ENCODE measurements around the gene RDX.
A peak's percentile ranks its signal among the peaks of the same experiment; 100 is the strongest.

Gene RDX

DNA sequence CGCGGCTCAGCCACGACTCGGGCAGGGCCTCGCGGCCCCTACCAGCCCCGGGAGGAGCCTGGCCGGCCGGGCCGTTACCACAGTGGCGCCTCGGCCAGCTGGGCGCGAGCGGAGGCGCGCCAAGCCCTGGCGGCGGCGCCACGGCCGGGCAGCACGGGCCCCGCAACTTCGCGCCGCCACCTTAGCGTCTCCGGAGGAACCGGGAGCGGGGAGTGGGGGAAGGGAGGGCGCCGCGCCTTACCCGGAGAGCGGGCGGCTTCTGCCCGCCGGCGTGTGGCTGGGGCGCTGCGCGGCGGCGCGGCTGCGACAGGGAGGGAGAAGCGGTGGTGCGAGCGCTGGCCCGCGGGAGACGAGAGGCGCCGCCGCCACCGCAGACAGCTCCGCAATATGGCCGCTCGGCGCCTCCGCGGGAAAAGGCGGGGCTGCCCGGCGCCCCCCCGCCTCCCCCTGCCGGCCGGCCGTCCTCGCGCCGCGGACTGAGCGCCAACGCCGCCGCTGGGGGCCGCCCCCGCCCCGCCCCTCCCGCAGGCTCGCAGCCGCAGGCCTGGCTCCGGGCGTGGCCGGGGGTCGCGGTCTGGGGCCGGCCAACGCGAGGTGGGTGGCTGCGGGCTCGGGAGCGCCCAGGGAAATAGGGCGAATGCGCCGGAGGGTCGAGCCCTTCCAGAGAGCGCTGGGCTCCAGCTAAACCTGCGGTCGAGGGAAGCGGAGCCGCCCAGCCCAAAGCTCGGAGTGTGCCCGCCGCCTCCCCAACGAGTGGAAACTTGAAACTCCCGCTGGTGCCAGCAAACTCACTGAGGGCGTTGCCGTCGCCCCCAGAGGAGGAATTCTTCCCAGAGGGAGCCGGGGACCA lies at the start of gene RDX:
Gene RDX (minus strand): TSS at position 389 of the 850 bp plus-strand sequence. CDS start 16,922 bp downstream, outside the sequence.
- Mint-ChIP-seq H3K4me1 (ENCODE audit: low read depth) (peaks cover 28% of the 10 kb centered on the region), H3K27ac (peak within 1 kb of the TSS; percentile 82), H3K9me3 (no peaks in the 10 kb centered on the region), H3K36me3 (ENCODE audit: low read depth) (peaks cover 7% of the 10 kb centered on the region), H3K4me3 (peak within 1 kb of the TSS; percentile 81), H3K27me3 (no peaks in the 10 kb centered on the region)
- intact Hi-C loops (cut with micrococcal nuclease), result loop anchor here (5.0 kb wide), 1 partner anchor 136 kb away; no protein-coding TSS in a partner anchor

DNA sequence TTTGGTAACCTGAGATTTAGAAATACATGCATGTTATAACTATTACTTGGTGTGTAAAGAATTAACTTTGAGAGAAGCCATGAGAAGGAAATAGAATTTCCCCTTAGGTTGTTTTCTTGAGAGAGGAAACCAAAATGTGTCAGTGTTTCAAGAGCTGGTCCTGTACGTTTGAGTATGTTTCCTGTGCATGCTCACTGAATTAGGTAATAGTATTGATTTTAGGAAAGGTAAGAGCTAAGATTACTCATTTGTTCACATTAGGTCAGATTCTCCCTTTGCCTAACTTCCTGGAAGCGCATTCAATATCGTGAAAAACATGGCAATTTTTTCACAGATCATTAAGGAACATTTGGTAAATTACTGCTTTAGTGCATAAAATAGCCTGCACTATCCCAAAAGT lies 49.3 kb upstream of the RDX start:
- Mint-ChIP-seq H3K27ac (peak overlapping the region; percentile 40), H3K27me3 (no peaks in the 10 kb centered on the region), H3K9me3 (no peaks in the 10 kb centered on the region), H3K36me3 (ENCODE audit: low read depth) (no peaks in the 10 kb centered on the region), H3K4me1 (ENCODE audit: low read depth) (peaks cover 21% of the 10 kb centered on the region), H3K4me3 (no peak overlapping the region)
- intact Hi-C loops (cut with micrococcal nuclease), result no loop called here

DNA sequence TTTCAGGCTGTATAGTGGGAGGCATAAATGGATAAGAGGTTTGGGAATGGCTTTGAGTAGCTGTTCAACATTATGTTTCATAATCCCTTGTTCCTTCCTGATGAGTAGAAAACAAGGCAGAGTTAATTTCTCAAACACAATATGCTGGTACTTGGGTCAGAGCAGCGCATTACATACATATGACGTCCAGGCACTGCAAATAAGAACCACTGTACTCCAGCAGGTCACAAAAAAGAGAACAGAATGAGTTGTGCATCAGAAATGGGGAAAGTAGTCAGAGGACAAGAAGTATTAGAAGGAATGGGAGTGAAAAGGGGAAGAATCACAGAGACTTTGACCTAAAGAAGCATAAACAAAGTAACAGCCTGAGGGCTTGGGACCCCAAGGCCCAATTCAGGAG lies 44.0 kb upstream of the RDX start:
- Mint-ChIP-seq H3K27ac (no peak overlapping the region), H3K9me3 (no peaks in the 10 kb centered on the region), H3K36me3 (ENCODE audit: low read depth) (no peaks in the 10 kb centered on the region), H3K4me1 (ENCODE audit: low read depth) (peaks cover 22% of the 10 kb centered on the region), H3K4me3 (no peak overlapping the region), H3K27me3 (peaks cover 4% of the 10 kb centered on the region)
- intact Hi-C loops (cut with micrococcal nuclease), result no loop called here

DNA sequence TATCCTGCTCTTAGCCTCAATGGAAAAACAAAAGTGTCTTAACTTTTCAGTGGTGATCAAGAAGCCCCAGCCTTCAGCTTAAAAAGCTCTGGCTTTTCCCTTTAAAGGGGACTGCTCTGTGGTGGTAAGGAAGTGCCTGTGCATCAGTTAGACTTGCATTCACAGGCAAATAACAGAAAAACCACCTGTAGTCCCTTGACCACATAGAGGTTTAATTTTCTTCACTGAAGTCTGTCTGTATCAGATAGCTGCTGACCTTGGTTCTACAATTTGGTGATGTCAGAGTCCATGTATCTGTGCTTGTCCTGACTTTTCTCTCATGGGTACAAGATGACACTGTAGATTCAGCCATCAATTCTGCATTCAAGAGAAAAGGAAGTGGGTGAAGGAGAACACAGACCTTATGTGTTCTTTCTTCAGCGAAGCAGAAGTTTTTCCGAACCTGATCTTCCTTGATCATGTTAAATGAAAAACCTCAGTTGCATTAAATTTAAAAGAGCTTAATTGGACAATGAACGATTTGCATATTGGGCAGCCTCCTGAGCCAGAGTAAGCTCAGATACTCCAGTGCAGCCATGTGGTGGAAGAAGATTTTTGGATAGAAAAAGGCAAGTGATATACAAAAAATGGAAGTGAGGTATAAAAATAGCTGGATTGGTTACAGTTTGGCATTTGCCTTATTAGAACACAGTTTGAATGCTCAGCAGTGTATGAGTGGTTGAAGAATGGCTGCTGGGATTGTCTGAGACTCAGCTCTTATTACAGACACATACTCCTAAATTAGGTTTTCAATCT lies 43.2 kb upstream of the RDX start:
- peaks cover 22% of the 10 kb centered on the region for H3K4me1 Mint-ChIP-seq (ENCODE audit: low read depth)
- intact Hi-C loops (cut with micrococcal nuclease), result no loop called here
- no peaks in the 10 kb centered on the region for H3K36me3 Mint-ChIP-seq (ENCODE audit: low read depth)
- no peaks in the 10 kb centered on the region for H3K9me3 Mint-ChIP-seq
- H3K27me3 Mint-ChIP-seq, result peaks cover 4% of the 10 kb centered on the region
- no peak overlapping the region for H3K27ac Mint-ChIP-seq
- H3K4me3 Mint-ChIP-seq, result no peak overlapping the region

DNA sequence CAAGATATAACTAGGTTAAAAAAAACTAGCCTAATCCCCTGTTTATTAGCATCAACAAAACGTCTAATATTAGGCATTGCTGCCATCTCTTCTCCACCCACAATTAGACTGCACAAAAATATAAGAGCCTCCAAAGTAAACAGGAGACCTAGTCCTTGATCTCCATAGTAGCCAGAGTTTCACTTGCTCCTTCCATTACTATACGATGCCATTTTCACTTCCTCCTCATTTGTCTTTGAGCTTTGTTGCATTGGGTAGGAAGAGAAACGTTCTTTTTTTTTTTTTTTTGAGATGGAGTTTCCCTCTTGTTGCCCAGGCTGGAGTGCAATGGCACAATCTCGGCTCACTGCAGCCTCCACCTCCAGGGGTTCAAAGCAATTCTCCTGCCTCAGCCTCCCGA lies 42.3 kb upstream of the RDX start:
- Mint-ChIP-seq H3K9me3 (no peaks in the 10 kb centered on the region), H3K36me3 (ENCODE audit: low read depth) (no peaks in the 10 kb centered on the region), H3K4me3 (no peak overlapping the region), H3K27me3 (peaks cover 4% of the 10 kb centered on the region), H3K27ac (no peak overlapping the region), H3K4me1 (ENCODE audit: low read depth) (peaks cover 22% of the 10 kb centered on the region)
- intact Hi-C loops (cut with micrococcal nuclease), result no loop called here

DNA sequence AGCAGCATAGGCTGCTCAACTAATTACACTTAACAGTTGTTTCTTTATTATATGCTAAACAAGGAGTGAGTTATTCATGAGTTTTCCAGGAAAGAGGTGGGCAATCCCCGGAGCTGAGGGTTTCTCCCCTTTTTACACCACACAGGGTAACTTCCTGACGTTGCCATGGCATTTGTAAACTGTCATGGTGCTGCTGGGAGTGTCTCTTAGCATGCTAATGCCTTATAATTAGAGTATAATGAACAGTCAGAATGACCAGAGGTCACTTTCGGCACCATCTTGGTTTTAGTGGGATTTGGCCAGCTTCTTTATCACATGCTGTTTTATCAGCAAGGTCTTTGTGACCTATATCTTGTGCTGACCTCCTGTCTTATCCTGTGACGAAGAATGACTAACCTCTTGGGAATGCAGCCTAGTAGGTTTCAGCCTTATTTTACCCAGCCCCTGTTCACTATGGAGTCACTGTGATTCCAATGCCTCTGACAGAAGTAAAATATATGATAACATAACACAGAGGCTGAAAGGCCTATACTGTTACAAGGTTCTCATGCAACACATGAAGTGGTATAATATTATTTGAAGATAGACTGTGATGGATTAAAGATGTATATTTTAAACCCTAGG lies 41.3 kb upstream of the RDX start:
- Mint-ChIP-seq H3K9me3 (no peaks in the 10 kb centered on the region), H3K27ac (no peak overlapping the region), H3K4me1 (ENCODE audit: low read depth) (peaks cover 22% of the 10 kb centered on the region), H3K4me3 (no peak overlapping the region), H3K36me3 (ENCODE audit: low read depth) (no peaks in the 10 kb centered on the region), H3K27me3 (peaks cover 4% of the 10 kb centered on the region)
- intact Hi-C loops (cut with micrococcal nuclease), result no loop called here

DNA sequence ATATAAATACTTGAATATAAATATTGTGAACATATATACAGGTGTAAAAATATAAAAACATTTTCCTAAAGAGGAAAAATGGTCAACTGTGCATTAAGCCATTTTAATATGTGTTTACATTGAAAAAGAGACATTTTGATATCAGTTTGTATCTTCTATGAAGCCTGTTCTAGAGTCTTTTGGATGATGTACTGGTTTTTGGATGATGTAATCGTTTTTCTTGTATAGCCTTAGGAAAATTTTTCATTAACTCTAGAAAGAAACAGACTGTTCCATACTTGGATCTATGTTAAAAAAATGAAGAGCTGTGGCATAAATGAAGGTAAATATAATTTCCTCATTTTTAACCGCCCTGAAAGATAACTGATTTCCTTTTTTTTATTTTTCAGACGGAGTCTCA lies 39.6 kb upstream of the RDX start:
- Mint-ChIP-seq H3K4me1 (ENCODE audit: low read depth) (peaks cover 22% of the 10 kb centered on the region), H3K4me3 (no peak overlapping the region), H3K9me3 (no peaks in the 10 kb centered on the region), H3K27ac (no peak overlapping the region), H3K27me3 (peaks cover 4% of the 10 kb centered on the region), H3K36me3 (ENCODE audit: low read depth) (no peaks in the 10 kb centered on the region)
- intact Hi-C loops (cut with micrococcal nuclease), result no loop called here

DNA sequence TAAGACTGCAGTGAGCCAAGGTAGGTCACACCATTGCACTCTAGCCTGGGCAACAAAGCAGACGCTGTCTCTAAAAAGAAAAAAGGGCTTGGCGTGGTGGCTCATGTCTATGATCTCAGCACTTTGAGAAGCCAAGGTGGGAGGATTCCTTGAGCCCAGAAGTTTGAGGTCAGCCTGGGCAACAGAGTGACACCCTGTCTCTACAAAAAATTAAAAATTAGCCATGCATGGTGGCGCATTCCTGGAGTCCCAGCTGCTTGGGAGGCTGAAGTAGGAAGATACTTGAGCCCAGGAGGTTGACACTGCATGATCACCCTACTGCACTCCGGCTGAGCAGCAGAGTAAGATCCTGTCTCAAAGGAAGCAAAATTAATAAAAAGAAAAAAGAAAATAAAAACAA lies 38.9 kb upstream of the RDX start:
- no peak overlapping the region for H3K4me3 Mint-ChIP-seq
- H3K36me3 Mint-ChIP-seq (ENCODE audit: low read depth), result no peaks in the 10 kb centered on the region
- peaks cover 17% of the 10 kb centered on the region for H3K4me1 Mint-ChIP-seq (ENCODE audit: low read depth)
- intact Hi-C loops (cut with micrococcal nuclease), result no loop called here
- H3K9me3 Mint-ChIP-seq, result no peaks in the 10 kb centered on the region
- peaks cover 4% of the 10 kb centered on the region for H3K27me3 Mint-ChIP-seq
- no peak overlapping the region for H3K27ac Mint-ChIP-seq

DNA sequence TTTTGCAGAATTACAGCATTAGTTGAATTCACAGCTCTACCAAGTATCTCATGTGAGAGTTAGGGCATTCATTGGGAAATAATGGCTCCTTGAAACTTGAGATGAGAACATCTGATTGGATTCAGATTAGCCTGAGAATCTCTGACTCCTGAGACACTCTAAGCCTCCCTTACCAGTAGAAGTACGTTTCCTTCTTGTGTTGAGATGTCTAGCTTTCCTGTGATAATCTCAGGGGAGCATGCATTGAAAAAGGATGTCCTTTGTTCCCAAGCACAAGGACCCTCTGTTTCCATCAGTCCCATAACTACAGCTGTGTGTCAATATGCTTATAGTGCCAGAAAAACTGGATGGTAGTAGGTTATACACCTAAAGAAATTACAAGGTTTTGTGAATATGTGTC lies 35.2 kb upstream of the RDX start:
- intact Hi-C loops (cut with micrococcal nuclease), result no loop called here
- Mint-ChIP-seq H3K27me3 (no peaks in the 10 kb centered on the region), H3K4me3 (no peak overlapping the region), H3K4me1 (ENCODE audit: low read depth) (no peaks in the 10 kb centered on the region), H3K9me3 (no peaks in the 10 kb centered on the region), H3K36me3 (ENCODE audit: low read depth) (no peaks in the 10 kb centered on the region), H3K27ac (no peak overlapping the region)

DNA sequence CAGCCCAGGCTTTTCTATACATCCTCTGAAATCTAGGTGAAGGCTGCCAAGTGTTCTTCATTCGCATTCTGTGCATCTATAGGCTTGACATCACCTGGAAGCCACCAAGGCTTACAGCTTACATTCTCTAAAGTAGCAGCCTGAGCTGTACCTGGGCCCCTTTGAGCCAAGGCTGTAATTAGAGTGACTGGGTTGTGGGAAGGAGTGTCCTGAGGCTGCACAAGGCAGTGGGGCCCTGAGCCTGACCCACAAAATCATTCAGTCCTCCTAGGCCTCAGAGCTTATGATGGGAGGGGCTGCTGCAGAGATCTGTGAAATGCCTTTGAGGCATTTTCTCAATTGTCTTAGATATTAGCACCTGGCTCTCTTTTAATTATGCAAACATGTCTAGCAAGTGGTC lies 33.0 kb upstream of the RDX start:
- H3K27me3 Mint-ChIP-seq, result no peaks in the 10 kb centered on the region
- no peak overlapping the region for H3K27ac Mint-ChIP-seq

DNA sequence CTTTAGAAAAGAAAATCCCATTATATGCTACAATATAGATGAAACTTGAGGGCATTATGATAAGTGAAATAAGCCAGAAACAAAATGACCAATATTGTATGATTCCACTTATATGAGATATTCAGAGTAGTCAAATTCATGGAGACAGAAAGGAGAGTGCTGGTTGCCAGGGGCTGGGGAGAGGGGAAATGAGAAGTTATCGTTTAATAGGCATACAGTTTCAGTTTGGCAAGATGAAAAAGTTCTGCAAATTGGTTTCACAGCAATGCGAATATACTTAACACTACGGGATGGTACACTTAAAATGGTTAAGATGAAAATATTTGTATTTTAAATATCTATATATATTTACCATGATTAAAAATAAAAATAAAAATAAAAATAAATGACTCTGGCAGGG lies 31.1 kb upstream of the RDX start:
- Mint-ChIP-seq H3K27me3 (no peaks in the 10 kb centered on the region), H3K36me3 (ENCODE audit: low read depth) (no peaks in the 10 kb centered on the region), H3K9me3 (no peaks in the 10 kb centered on the region), H3K4me3 (no peak overlapping the region), H3K27ac (no peak overlapping the region), H3K4me1 (ENCODE audit: low read depth) (no peaks in the 10 kb centered on the region)
- intact Hi-C loops (cut with micrococcal nuclease), result no loop called here

More for the DNA sequence above, 33.0 kb upstream of the RDX start:
- intact Hi-C loops (cut with micrococcal nuclease), result no loop called here
- Mint-ChIP-seq H3K4me3 (no peak overlapping the region), H3K4me1 (ENCODE audit: low read depth) (no peaks in the 10 kb centered on the region), H3K9me3 (no peaks in the 10 kb centered on the region), H3K36me3 (ENCODE audit: low read depth) (no peaks in the 10 kb centered on the region)

DNA sequence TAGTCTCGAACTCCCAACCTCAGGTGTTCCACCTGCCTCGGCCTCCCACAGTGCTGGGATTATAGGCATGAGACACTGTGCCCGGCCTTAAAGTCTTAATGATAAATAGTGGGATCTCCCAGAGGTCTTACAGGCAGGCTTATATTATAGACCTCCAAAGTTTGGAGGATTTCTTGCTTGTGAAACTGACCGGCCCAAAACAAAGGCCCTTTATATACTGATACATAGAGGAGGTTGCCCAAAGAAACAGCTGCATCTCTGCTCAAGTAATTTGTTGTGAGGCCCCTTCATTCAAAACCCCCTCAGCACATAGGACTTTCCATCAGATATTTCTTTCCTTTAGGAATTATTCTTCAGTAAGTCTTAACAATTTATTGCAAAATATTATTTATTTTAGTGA lies 27.4 kb upstream of the RDX start:
- Mint-ChIP-seq H3K4me1 (ENCODE audit: low read depth) (peaks cover 1% of the 10 kb centered on the region), H3K27me3 (no peaks in the 10 kb centered on the region), H3K4me3 (no peak overlapping the region), H3K36me3 (ENCODE audit: low read depth) (no peaks in the 10 kb centered on the region), H3K9me3 (no peaks in the 10 kb centered on the region), H3K27ac (no peak overlapping the region)
- intact Hi-C loops (cut with micrococcal nuclease), result no loop called here

DNA sequence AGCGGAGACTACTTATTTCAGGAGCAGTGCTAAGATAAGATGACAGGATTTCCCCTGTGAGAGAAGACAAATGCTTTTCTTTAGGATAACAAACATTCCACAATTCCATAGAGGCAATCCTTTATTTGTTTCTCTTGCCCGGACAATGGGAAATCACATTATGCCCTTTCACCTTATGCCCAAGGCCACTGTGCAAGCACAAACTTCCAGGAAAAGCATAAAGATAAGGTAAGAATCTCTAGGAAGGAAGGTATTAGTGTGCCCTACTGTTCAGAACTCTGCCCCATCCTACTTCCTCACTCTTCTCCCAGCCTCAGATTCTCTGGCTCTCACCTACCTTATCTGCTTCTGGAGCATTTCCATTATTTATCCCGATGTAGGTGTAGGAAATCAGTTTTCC lies 23.1 kb upstream of the RDX start:
- intact Hi-C loops (cut with micrococcal nuclease), result no loop called here
- Mint-ChIP-seq H3K4me3 (no peak overlapping the region), H3K9me3 (no peaks in the 10 kb centered on the region), H3K4me1 (ENCODE audit: low read depth) (peaks cover 6% of the 10 kb centered on the region), H3K36me3 (ENCODE audit: low read depth) (no peaks in the 10 kb centered on the region), H3K27ac (no peak overlapping the region), H3K27me3 (no peaks in the 10 kb centered on the region)

Data from dendritic cell treated with granulocyte-macrophage colony-stimulating factor and Interleukin-4, amounts not matched to agents 40 ng/mL and 50 ng/mL, for 4 days (primary cell).